Endometrial microvascular endothelial cells (primary cell): ENCODE measurements around the gene GRK7. TPM values are rescaled to one million over a fixed set of nuclear protein-coding genes. Genes with fewer than 3 reads are reported as not detected.

Source experiments
- in situ Hi-C: cut with HindIII; loops from 2 replicates; pipeline ENCODE4 v1.10.0; 2017; ENCODE audit warnings: low sequenced_read_pairs, low pct_unique_long_range_greater_than_20kb; ENCODE audit errors: inconsistent ontology term
- total RNA-seq: library from RNA; depleted of rRNA; stranded (reverse); fragments of >200 nt; gene quantifications from one replicate; pipeline ENCODE4 v1.2.3, GENCODE V29; 2015; ENCODE audit errors: inconsistent ontology term

The GRK7 gene
- not detected for total RNA-seq

GRCh38 chr3:141763088-141763750, at the start of gene GRK7:
Gene GRK7, plus strand, starts transcription at chr3:141763408. Its CDS starts 14,877 bp downstream, at chr3:141778285.
- in situ Hi-C loops: no loop called here

GRCh38 chr3:141714671-141715070, 48.5 kb upstream of the GRK7 start:
- in situ Hi-C loops: no loop called here

- in situ Hi-C loops: no loop called here
Measured at GRCh38 chr3:141722081-141722480, 41.1 kb upstream of the GRK7 start.

- in situ Hi-C loops: no loop called here
Measured at GRCh38 chr3:141722648-141723047, 40.6 kb upstream of the GRK7 start.

- in situ Hi-C loops: no loop called here
Measured at GRCh38 chr3:141723255-141723654, 40.0 kb upstream of the GRK7 start.

GRCh38 chr3:141724186-141724585, 39.0 kb upstream of the GRK7 start:
- in situ Hi-C loops: no loop called here

- in situ Hi-C loops: no loop called here
Measured at GRCh38 chr3:141725036-141725435, 38.2 kb upstream of the GRK7 start.

- in situ Hi-C loops: no loop called here
Measured at GRCh38 chr3:141726483-141726882, 36.7 kb upstream of the GRK7 start.

- in situ Hi-C loops: no loop called here
Measured at GRCh38 chr3:141728355-141728892, 34.8 kb upstream of the GRK7 start.

GRCh38 chr3:141729240-141729639, 34.0 kb upstream of the GRK7 start:
- in situ Hi-C loops: no loop called here

- in situ Hi-C loops: no loop called here
Measured at GRCh38 chr3:141735176-141735575, 28.0 kb upstream of the GRK7 start.

GRCh38 chr3:141735770-141736465, 27.3 kb upstream of the GRK7 start:
- in situ Hi-C loops: no loop called here

- in situ Hi-C loops: no loop called here
Measured at GRCh38 chr3:141737093-141737492, 26.1 kb upstream of the GRK7 start.

- in situ Hi-C loops: no loop called here
Measured at GRCh38 chr3:141737678-141738021, 25.6 kb upstream of the GRK7 start.

- in situ Hi-C loops: no loop called here
Measured at GRCh38 chr3:141738022-141738890, 25.0 kb upstream of the GRK7 start, which contains the start of gene RNF7. Gene RNF7, plus strand, starts transcription at chr3:141738298. Its CDS starts 44 bp downstream, at chr3:141738342.

GRCh38 chr3:141738891-141739363, 24.3 kb upstream of the GRK7 start:
- in situ Hi-C loops: no loop called here

GRCh38 chr3:141739731-141740130, 23.5 kb upstream of the GRK7 start:
- in situ Hi-C loops: no loop called here

- in situ Hi-C loops: no loop called here
Measured at GRCh38 chr3:141740349-141740748, 22.9 kb upstream of the GRK7 start.

GRCh38 chr3:141743305-141743704, 19.9 kb upstream of the GRK7 start:
- in situ Hi-C loops: no loop called here
